ENCODE data around the gene NTMT1. TPM values are rescaled to one million over a fixed set of nuclear protein-coding genes. Genes with fewer than 3 reads are reported as not detected.

The NTMT1 gene
- total RNA-seq, 1 experiment from 2014 or later: 87.1 TPM

GRCh38 chr9:129597355-129598088 lies 28.4 kb upstream of the NTMT1 start:
- ChIA-PET CTCF (no interaction called here), POLR2A (ENCODE audit: low non-redundant PET) (no interaction called here)
- peaks cover 13% of the 10 kb centered on the region for H3K4me1 ChIP-seq (ENCODE audit: insufficient read depth, low read length, poor library complexity, severe bottlenecking)
- intact Hi-C loops (cut with micrococcal nuclease; ENCODE audit: unreplicated experiment): no loop called here
- no peak for DNase-seq (ENCODE audit: low spot score)
- H3K4me3 ChIP-seq (ENCODE audit: low read depth, low read length, poor library complexity, severe bottlenecking): no peak overlapping the region
- no peaks in the 10 kb centered on the region for H3K27me3 ChIP-seq (replicated peaks; ENCODE audit: insufficient read depth, low read depth, low read length, poor library complexity)
- H3K9me3 ChIP-seq (ENCODE audit: low read depth, low read length, poor library complexity, severe bottlenecking): no peaks in the 10 kb centered on the region
- no peak overlapping the region for H3K27ac ChIP-seq (ENCODE audit: low read depth, low read length, poor library complexity, severe bottlenecking)
- no peaks in the 10 kb centered on the region for H3K36me3 ChIP-seq (ENCODE audit: insufficient read depth, low read length, poor library complexity, severe bottlenecking)
- no TSS peak for BruUV-seq (replicated peaks)
- no peak for TF ChIP-seq CTCF (conservative IDR thresholded peaks at IDR 0.05; ENCODE audit: low read depth, low read length)
- no peak for TF ChIP-seq EZH2 (IDR thresholded peaks at IDR 0.05; ENCODE audit: borderline replicate concordance, low read depth, low read length, poor library complexity, severe bottlenecking)

DNA sequence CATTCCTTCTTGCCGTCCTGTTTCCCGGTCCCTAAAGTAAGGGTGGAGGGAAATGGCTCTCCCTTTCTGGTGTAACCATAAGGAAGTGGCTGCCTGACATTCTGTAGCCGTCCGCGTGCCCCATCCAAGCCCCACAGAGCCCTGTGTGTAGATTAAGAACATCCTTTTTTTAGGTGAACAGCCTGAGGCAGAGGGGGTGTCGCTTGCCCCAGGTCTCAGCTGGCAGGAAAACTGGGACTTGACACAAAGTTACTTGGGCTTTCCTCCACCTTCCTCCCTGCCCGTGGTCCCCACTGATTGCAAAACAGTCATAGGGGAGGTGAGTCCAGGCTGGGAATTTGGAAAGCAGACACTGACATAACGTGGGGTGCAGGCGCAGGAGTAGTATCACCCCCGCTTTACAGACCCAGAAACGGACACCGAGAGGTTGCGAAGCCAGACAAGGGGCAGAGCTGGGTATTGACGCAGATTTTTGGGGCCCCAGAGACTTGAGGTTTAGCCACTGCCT lies 27.8 kb upstream of the NTMT1 start:
- ChIA-PET CTCF (no interaction called here), POLR2A (ENCODE audit: low non-redundant PET) (no interaction called here)
- no peak overlapping the region for H3K4me3 ChIP-seq (ENCODE audit: low read depth, low read length, poor library complexity, severe bottlenecking)
- BruUV-seq (replicated peaks): no TSS peak
- no peaks in the 10 kb centered on the region for H3K27me3 ChIP-seq (replicated peaks; ENCODE audit: insufficient read depth, low read depth, low read length, poor library complexity)
- DNase-seq (ENCODE audit: low spot score): no peak
- no peaks in the 10 kb centered on the region for H3K9me3 ChIP-seq (ENCODE audit: low read depth, low read length, poor library complexity, severe bottlenecking)
- H3K4me1 ChIP-seq (ENCODE audit: insufficient read depth, low read length, poor library complexity, severe bottlenecking): peaks cover 19% of the 10 kb centered on the region
- no peak for TF ChIP-seq EZH2 (IDR thresholded peaks at IDR 0.05; ENCODE audit: borderline replicate concordance, low read depth, low read length, poor library complexity, severe bottlenecking)
- H3K27ac ChIP-seq (ENCODE audit: low read depth, low read length, poor library complexity, severe bottlenecking): no peak overlapping the region
- no peaks in the 10 kb centered on the region for H3K36me3 ChIP-seq (ENCODE audit: insufficient read depth, low read length, poor library complexity, severe bottlenecking)
- intact Hi-C loops (cut with micrococcal nuclease; ENCODE audit: unreplicated experiment): no loop called here

DNA sequence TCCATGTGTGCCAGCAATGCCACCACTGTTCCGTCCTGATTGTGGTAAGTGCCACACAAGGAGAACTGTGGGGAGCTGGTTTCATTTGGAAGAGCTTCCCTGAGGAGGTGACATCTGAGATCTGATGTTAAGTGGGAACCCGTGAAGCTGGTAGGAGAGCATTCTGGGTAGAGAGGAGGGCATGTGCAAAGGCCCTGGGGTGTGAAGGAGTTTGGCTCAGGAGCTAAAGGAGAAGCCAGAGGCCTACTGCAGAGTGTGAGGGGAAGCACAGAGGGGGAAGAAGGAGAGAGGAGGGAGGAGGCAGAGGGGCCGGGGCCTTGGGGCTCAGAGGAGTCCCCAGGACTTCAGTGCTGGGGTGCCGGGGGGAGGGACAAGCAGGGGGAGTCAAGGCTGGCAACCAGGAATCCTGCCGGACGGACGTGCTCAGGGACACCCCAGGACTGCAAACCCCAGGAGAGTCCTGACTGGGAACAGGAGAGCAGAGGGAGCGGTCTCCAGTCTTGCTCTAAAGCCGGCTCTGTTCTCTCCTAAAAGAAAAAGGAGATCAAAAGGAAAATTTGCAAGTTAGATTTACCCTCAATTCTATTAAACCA lies 24.8 kb upstream of the NTMT1 start:
- ChIA-PET CTCF (no interaction called here), POLR2A (ENCODE audit: low non-redundant PET) (interaction anchor here (0.6 kb wide), 1 partner anchor 13 kb away, joined by 3 read pairs; no protein-coding TSS in a partner anchor)
- no peak overlapping the region for H3K4me3 ChIP-seq (ENCODE audit: low read depth, low read length, poor library complexity, severe bottlenecking)
- H3K27me3 ChIP-seq (replicated peaks; ENCODE audit: insufficient read depth, low read depth, low read length, poor library complexity): no peaks in the 10 kb centered on the region
- peaks cover 31% of the 10 kb centered on the region for H3K4me1 ChIP-seq (ENCODE audit: insufficient read depth, low read length, poor library complexity, severe bottlenecking)
- intact Hi-C loops (cut with micrococcal nuclease; ENCODE audit: unreplicated experiment): loop anchor here (10.0 kb wide), 1 partner anchor 106 kb away; no protein-coding TSS in a partner anchor
- no peaks in the 10 kb centered on the region for H3K9me3 ChIP-seq (ENCODE audit: low read depth, low read length, poor library complexity, severe bottlenecking)
- no TSS peak for BruUV-seq (replicated peaks)
- no peak overlapping the region for H3K27ac ChIP-seq (ENCODE audit: low read depth, low read length, poor library complexity, severe bottlenecking)
- DNase-seq (ENCODE audit: low spot score): no peak
- no peak for TF ChIP-seq CTCF (conservative IDR thresholded peaks at IDR 0.05; ENCODE audit: low read depth, low read length)
- no peak for TF ChIP-seq EZH2 (IDR thresholded peaks at IDR 0.05; ENCODE audit: borderline replicate concordance, low read depth, low read length, poor library complexity, severe bottlenecking)
- H3K36me3 ChIP-seq (ENCODE audit: insufficient read depth, low read length, poor library complexity, severe bottlenecking): no peaks in the 10 kb centered on the region
